Activated CD4-positive, alpha-beta T cell treated with anti-CD3 and anti-CD28 coated beads for 48 hours (primary cell): ENCODE measurements around the gene SHC2.

Experiments used
- DNase-seq: peaks from one replicate; pipeline ENCODE4 v3.0.0-alpha.2; 2020

SHC2 gene

GRCh38 chr19:369256-369655 lies 91.6 kb downstream of the SHC2 start:
- no peak for DNase-seq

GRCh38 chr19:368630-369024 lies 92.2 kb downstream of the SHC2 start:
- DNase-seq, result no peak

- DNase-seq, result no peak
Observed at GRCh38 chr19:367963-368629, 92.7 kb downstream of the SHC2 start.

- no peak for DNase-seq
Observed at GRCh38 chr19:367561-367960, 93.3 kb downstream of the SHC2 start.

GRCh38 chr19:366951-367350 lies 93.9 kb downstream of the SHC2 start:
- no peak for DNase-seq
